Sigmoid colon (tissue), 7 donors: Measurements from ENCODE around the gene ABO. TPM values are rescaled to one million over a fixed set of nuclear protein-coding genes. Genes with fewer than 3 reads are reported as not detected.

Source experiments
- DNase-seq: peaks from one replicate; pipeline ENCODE4 v3.0.0-alpha.2; 2019
- H3K27ac ChIP-seq, 4 donors: fragments of 200-600 bp; sonication (generic); one replicate each; pipeline ENCODE4 v1.5.1; 2016 to 2019; ENCODE audit warnings: mild to moderate bottlenecking in 1 of 4
- H3K27me3 ChIP-seq, 3 donors: fragments of 200-600 bp; sonication (generic); one replicate each; pipeline ENCODE4 v1.5.1; 2019; ENCODE audit warnings: mild to moderate bottlenecking in 1 of 3
- H3K36me3 ChIP-seq, 4 donors: fragments of 200-600 bp; sonication (generic); one replicate each; pipeline ENCODE4 v1.5.1; 2016 to 2019
- H3K4me1 ChIP-seq, 4 donors: fragments of 200-600 bp; sonication (generic); one replicate each; pipeline ENCODE4 v1.5.1; 2017 to 2019
- H3K4me3 ChIP-seq, 4 donors: fragments of 200-600 bp; sonication (generic); one replicate each; pipeline ENCODE4 v1.5.1; 2017 to 2019; ENCODE audit warnings: mild to moderate bottlenecking in 2 of 4, moderate library complexity in 1 of 4
- H3K9me3 ChIP-seq, 4 donors: fragments of 200-600 bp in 3 of 4; sonication (generic) in 3 of 4; one replicate each; pipeline versions ENCODE4 v1.5.1 to v1.6.1; 2013 to 2019
- CTCF ChIP-seq, 4 experiments: fragments of 450-650 bp in 3 of 4; fragments of 200-600 bp in 1 of 4; IDR thresholded peaks; one replicate each; pipeline ENCODE4 v1.5.1; 2016 to 2019; ENCODE audit warnings: antibody characterized with exemption in 4 of 4, mild to moderate bottlenecking in 3 of 4, moderate library complexity in 2 of 4
- EP300 ChIP-seq, 4 donors: sonication (generic); formaldehyde crosslinking; IDR thresholded peaks; one replicate each; pipeline ENCODE4 v1.6.1; 2017; ENCODE audit warnings: antibody characterized with exemption in 4 of 4
- POLR2A ChIP-seq, 2 donors: fragments of 450-650 bp; IDR thresholded peaks; one replicate each; pipeline ENCODE4 v1.6.1; 2016; ENCODE audit warnings: antibody characterized with exemption in 2 of 2, mild to moderate bottlenecking in 2 of 2, moderate library complexity in 2 of 2
- POLR2AphosphoS5 ChIP-seq, 4 donors: sonication (generic); formaldehyde crosslinking; IDR thresholded peaks; one replicate each; pipeline ENCODE4 v1.6.1; 2017; ENCODE audit warnings: antibody characterized with exemption in 4 of 4
- WGBS, 2 donors: extraction: QIAGEN DNeasy Blood & Tissue Kit; methylation state at CpG; one replicate each; pipeline ENCODE4 v1.1.7; 2013; 5-methylcytosine and 5-hydroxymethylcytosine counted together
- intact Hi-C: fragments of 100-400 bp; cut with DNase I; formaldehyde crosslinking; loops from one replicate; pipeline ENCODE4 v1.15.1; 2023
- polyA plus RNA-seq, 3 donors: library from polyadenylated mRNA; stranded (reverse); fragments of 200-250 nt; gene quantifications; one replicate each; pipeline ENCODE4 v1.2.3, GENCODE V29; 2013
- total RNA-seq, 4 donors: library from RNA; depleted of rRNA; stranded (reverse); fragments of >200 nt; gene quantifications; one replicate each; pipeline ENCODE4 v1.1.0, GENCODE V29; 2016
- donor health status: healthy with polysubstance abuse.
- donor health status: Bipolar disorder and iron deficiency.
- donor health status: healthy.

Gene ABO
- total and polyA plus RNA-seq, 7 donors, result 0.36 to 27.3 (median 1.5) TPM

GRCh38 chr9:133247632-133248031, 27.4 kb downstream of the ABO start:
- DNase-seq, result no peak
- H3K36me3 ChIP-seq, result no peaks in the 10 kb centered on the region
- no peaks in the 10 kb centered on the region for H3K9me3 ChIP-seq
- 88 to 90% methylated on average over 6 of the region's 6 CpGs for WGBS, 2 donors
- no peak for TF ChIP-seq POLR2A (IDR thresholded peaks at IDR 0.05)
- TF ChIP-seq CTCF (IDR thresholded peaks at IDR 0.05), result no peak
- no peak for TF ChIP-seq POLR2AphosphoS5 (IDR thresholded peaks at IDR 0.05)
- TF ChIP-seq EP300 (IDR thresholded peaks at IDR 0.05), result no peak
- H3K27ac ChIP-seq, result no peak overlapping the region
- H3K4me1 ChIP-seq, result no peaks in the 10 kb centered on the region
- H3K4me3 ChIP-seq, result no peak overlapping the region
- intact Hi-C loops, result no loop called here
- H3K27me3 ChIP-seq, result peaks cover 0 to 26% (median 0%) of the 10 kb centered on the region in 3 donors

GRCh38 chr9:133246991-133247390, 28.0 kb downstream of the ABO start:
- Histone ChIP-seq H3K4me3 (no peak overlapping the region), H3K27me3 (peaks cover 0 to 26% (median 0%) of the 10 kb centered on the region in 3 donors), H3K9me3 (no peaks in the 10 kb centered on the region), H3K36me3 (no peaks in the 10 kb centered on the region), H3K4me1 (no peaks in the 10 kb centered on the region), H3K27ac (no peak overlapping the region)
- intact Hi-C loops, result no loop called here
- no peak for DNase-seq
- 94 to 95% methylated on average over 6 of the region's 6 CpGs for WGBS, 2 donors
- no peak for TF ChIP-seq POLR2A (IDR thresholded peaks at IDR 0.05)
- no peak for TF ChIP-seq CTCF (IDR thresholded peaks at IDR 0.05)
- no peak for TF ChIP-seq POLR2AphosphoS5 (IDR thresholded peaks at IDR 0.05)
- TF ChIP-seq EP300 (IDR thresholded peaks at IDR 0.05), result no peak

- TF ChIP-seq EP300 (IDR thresholded peaks at IDR 0.05) (no peak), POLR2AphosphoS5 (IDR thresholded peaks at IDR 0.05) (no peak), CTCF (IDR thresholded peaks at IDR 0.05) (no peak), POLR2A (IDR thresholded peaks at IDR 0.05) (no peak)
- Histone ChIP-seq H3K4me3 (no peak overlapping the region), H3K4me1 (no peaks in the 10 kb centered on the region), H3K27me3 (peaks cover 0 to 26% (median 0%) of the 10 kb centered on the region in 3 donors), H3K36me3 (no peaks in the 10 kb centered on the region), H3K27ac (no peak overlapping the region), H3K9me3 (no peaks in the 10 kb centered on the region)
- no peak for DNase-seq
- 91 to 92% methylated on average over 16 of the region's 16 CpGs for WGBS, 2 donors
- intact Hi-C loops, result no loop called here
Observed at GRCh38 chr9:133246562-133246961, 28.4 kb downstream of the ABO start.

- no peak for DNase-seq
- 59 to 81% methylated on average over 8 of the region's 8 CpGs for WGBS, 2 donors
- H3K27me3 ChIP-seq, result peaks cover 0 to 43% (median 5%) of the 10 kb centered on the region in 3 donors
- TF ChIP-seq CTCF (IDR thresholded peaks at IDR 0.05) (no peak), EP300 (IDR thresholded peaks at IDR 0.05) (no peak), POLR2A (IDR thresholded peaks at IDR 0.05) (no peak), POLR2AphosphoS5 (IDR thresholded peaks at IDR 0.05) (no peak)
- no peaks in the 10 kb centered on the region for H3K36me3 ChIP-seq
- no peaks in the 10 kb centered on the region for H3K9me3 ChIP-seq
- H3K4me1 ChIP-seq, result peaks cover 0 to 16% (median 11%) of the 10 kb centered on the region in 4 donors
- no peak overlapping the region for H3K4me3 ChIP-seq
- intact Hi-C loops, result no loop called here
- H3K27ac ChIP-seq, result no peak overlapping the region
Observed at GRCh38 chr9:133242991-133243390, 32.0 kb downstream of the ABO start.

GRCh38 chr9:133242241-133242640, 32.8 kb downstream of the ABO start:
- 90 to 95% methylated on average over 14 of the region's 14 CpGs for whole genome bisulfite sequencing, 2 donors
- peaks cover 0 to 16% (median 11%) of the 10 kb centered on the region in 4 donors for H3K4me1 ChIP-seq
- TF ChIP-seq POLR2AphosphoS5 (IDR thresholded peaks at IDR 0.05) (no peak), EP300 (IDR thresholded peaks at IDR 0.05) (no peak), CTCF (IDR thresholded peaks at IDR 0.05) (no peak), POLR2A (IDR thresholded peaks at IDR 0.05) (no peak)
- no peaks in the 10 kb centered on the region for H3K36me3 ChIP-seq
- no peaks in the 10 kb centered on the region for H3K9me3 ChIP-seq
- peaks cover 0 to 41% (median 5%) of the 10 kb centered on the region in 3 donors for H3K27me3 ChIP-seq
- H3K27ac ChIP-seq, result no peak overlapping the region
- no peak overlapping the region for H3K4me3 ChIP-seq
- DNase-seq, result peak; percentile 55
- intact Hi-C loops, result no loop called here
